K562 (cell line): Measurements from ENCODE around the gene RNF214. TPM values are rescaled to one million over a fixed set of nuclear protein-coding genes. Genes with fewer than 3 reads are reported as not detected.

Experiments
- BCL6 ChIP-seq: fragments of 250-450 bp; sonication (Bioruptor Pico); IDR thresholded peaks from 2 replicates; pipeline ENCODE4 v1.4.0; 2020
- BRF1 ChIP-seq: IDR thresholded peaks from 3 replicates; pipeline ENCODE4 v1.6.1; 2011; ENCODE audit warnings: borderline replicate concordance, mild to moderate bottlenecking; ENCODE audit not compliant: insufficient read length; ENCODE audit errors: extremely low read depth
- HDAC3 ChIP-seq: fragments of 450-650 bp; IDR thresholded peaks from 2 replicates; pipeline ENCODE4 v1.6.1; 2018; ENCODE audit warnings: borderline replicate concordance, mild to moderate bottlenecking, moderate library complexity; ENCODE audit not compliant: partially characterized antibody
- KLF13 ChIP-seq: fragments of 450-650 bp; IDR thresholded peaks from 2 replicates; pipeline ENCODE4 v1.6.1; 2016; ENCODE audit warnings: missing genetic modification characterization, low read depth, mild to moderate bottlenecking, missing compliant biosample characterization, moderate library complexity, borderline replicate concordance
- MAFK ChIP-seq: IDR thresholded peaks from 2 replicates; pipeline ENCODE4 v1.6.1; 2011; ENCODE audit warnings: low read length, improper control_type of control experiment
- NFRKB ChIP-seq: fragments of 450-650 bp; IDR thresholded peaks from 2 replicates; pipeline ENCODE4 v1.6.1; 2016; ENCODE audit warnings: low read depth
- NR4A1 ChIP-seq, 2 experiments: fragments of 250-450 bp in 1 of 2; fragments of 450-650 bp in 1 of 2; sonication (Bioruptor Pico) in 1 of 2; IDR thresholded peaks; 2 replicates each; pipeline versions ENCODE4 v1.4.0 to v1.6.1; 2016 to 2020; ENCODE audit warnings: mild to moderate bottlenecking in 2 of 2, missing compliant biosample characterization in 1 of 2, missing genetic modification characterization in 1 of 2, moderate library complexity in 1 of 2
- SP2 ChIP-seq: IDR thresholded peaks from 2 replicates; pipeline ENCODE4 v1.6.1; 2011; ENCODE audit warnings: mild to moderate bottlenecking, low read depth, low read length, moderate library complexity; ENCODE audit not compliant: poor library complexity, severe bottlenecking; ENCODE audit errors: extremely low read depth
- SRF ChIP-seq, 2 experiments: fragments of 250-450, 450-650 bp in 1 of 2; sonication (Bioruptor Pico) in 1 of 2; sonication (generic) in 1 of 2; formaldehyde crosslinking; IDR thresholded peaks; 2 replicates each; pipeline versions ENCODE4 v1.5.0 to v1.5.1; 2020 to 2022; ENCODE audit warnings: mild to moderate bottlenecking in 1 of 2, missing genetic modification reagents in 1 of 2
- TAF15 ChIP-seq: fragments of 200-400 bp; formaldehyde crosslinking; IDR thresholded peaks from 2 replicates; pipeline ENCODE4 v1.6.1; 2017; ENCODE audit warnings: mild to moderate bottlenecking, low read depth, low read length, moderate library complexity
- TEAD4 ChIP-seq, 2 experiments: sonication (generic) in 1 of 2; formaldehyde crosslinking in 1 of 2; IDR thresholded peaks; 2 replicates each; pipeline versions ENCODE4 v1.6.1 to v1.8.0; 2012 to 2022; ENCODE audit warnings: borderline replicate concordance in 1 of 2, inconsistent platforms in 1 of 2, low read length in 1 of 2, mild to moderate bottlenecking in 1 of 2, missing genetic modification reagents in 1 of 2
- ZNF445 ChIP-seq: fragments of 250-450 bp; sonication (Bioruptor Pico); IDR thresholded peaks from 2 replicates; pipeline ENCODE4 v1.4.0; 2020; ENCODE audit warnings: low read depth, mild to moderate bottlenecking, moderate library complexity
- ZNF449 ChIP-seq: fragments of 250-450 bp; sonication (Bioruptor Pico); IDR thresholded peaks from 2 replicates; pipeline ENCODE4 v1.8.0; 2022; ENCODE audit warnings: moderate library complexity, mild to moderate bottlenecking, inconsistent platforms
- ZNF507 ChIP-seq: conservative IDR thresholded peaks from 2 replicates; pipeline ENCODE4 v1.6.1; 2017; ENCODE audit warnings: missing genetic modification characterization, missing compliant biosample characterization
- polyA plus RNA-seq, 8 experiments: library from polyadenylated mRNA; depleted of rRNA in 4 of 8; stranded (reverse) in 5 of 8; unstranded in 3 of 8; fragments of >200 nt; fragmentation: Nextera tagmentation in 2 of 8; fragmentation: Illumina TruSeq in 1 of 8; extraction: Ambion mirVana in 2 of 8; extraction: Trizol in 1 of 8; gene quantifications; 2 replicates each; pipeline versions ENCODE4 v1.2.1 to v1.2.3, GENCODE V29; 2011 to 2014; ENCODE audit warnings: inconsistent platforms in 1 of 8, missing spikeins in 1 of 8
- total RNA-seq, 7 experiments: library from RNA; depleted of rRNA in 6 of 7; stranded (reverse); fragments of >200 nt in 6 of 7; fragmentation: Illumina TruSeq in 2 of 7; extraction: Trizol in 2 of 7; gene quantifications; 2 replicates each; pipeline versions ENCODE4 v1.2.1 to v1.2.3, GENCODE V29; 2011 to 2021; ENCODE audit warnings: low replicate concordance in 1 of 7
- TF ChIP-seq, protein P1 (sequence below): fragments of 250-450 bp; sonication (Bioruptor Pico); IDR thresholded peaks from 2 replicates; pipeline ENCODE4 v1.4.0; 2020; ENCODE audit warnings: mild to moderate bottlenecking, moderate library complexity
- TF ChIP-seq, protein P2 (sequence below), 2 experiments: fragments of 250-450 bp in 1 of 2; fragments of 450-650 bp in 1 of 2; sonication (Bioruptor Pico) in 1 of 2; IDR thresholded peaks; 2 replicates each; pipeline versions ENCODE4 v1.6.1 to v1.8.0; 2016 to 2021; ENCODE audit warnings: mild to moderate bottlenecking in 2 of 2, moderate library complexity in 2 of 2, missing compliant biosample characterization in 1 of 2, missing genetic modification characterization in 1 of 2
- TF ChIP-seq, protein P3 (sequence below), 2 experiments: IDR thresholded peaks; 2 replicates each; pipeline ENCODE4 v1.6.1; 2012; ENCODE audit warnings: improper control_type of control experiment in 2 of 2, low read depth in 2 of 2, low read length in 2 of 2, borderline replicate concordance in 1 of 2

Gene RNF214
- total and polyA plus RNA-seq, 9 of the 15 experiments (the other 6 are each of a cell fraction or from before 2014, with no cell fraction given): 6.6 to 24.8 (median 11.9) TPM

- TF ChIP-seq, protein P1, sequence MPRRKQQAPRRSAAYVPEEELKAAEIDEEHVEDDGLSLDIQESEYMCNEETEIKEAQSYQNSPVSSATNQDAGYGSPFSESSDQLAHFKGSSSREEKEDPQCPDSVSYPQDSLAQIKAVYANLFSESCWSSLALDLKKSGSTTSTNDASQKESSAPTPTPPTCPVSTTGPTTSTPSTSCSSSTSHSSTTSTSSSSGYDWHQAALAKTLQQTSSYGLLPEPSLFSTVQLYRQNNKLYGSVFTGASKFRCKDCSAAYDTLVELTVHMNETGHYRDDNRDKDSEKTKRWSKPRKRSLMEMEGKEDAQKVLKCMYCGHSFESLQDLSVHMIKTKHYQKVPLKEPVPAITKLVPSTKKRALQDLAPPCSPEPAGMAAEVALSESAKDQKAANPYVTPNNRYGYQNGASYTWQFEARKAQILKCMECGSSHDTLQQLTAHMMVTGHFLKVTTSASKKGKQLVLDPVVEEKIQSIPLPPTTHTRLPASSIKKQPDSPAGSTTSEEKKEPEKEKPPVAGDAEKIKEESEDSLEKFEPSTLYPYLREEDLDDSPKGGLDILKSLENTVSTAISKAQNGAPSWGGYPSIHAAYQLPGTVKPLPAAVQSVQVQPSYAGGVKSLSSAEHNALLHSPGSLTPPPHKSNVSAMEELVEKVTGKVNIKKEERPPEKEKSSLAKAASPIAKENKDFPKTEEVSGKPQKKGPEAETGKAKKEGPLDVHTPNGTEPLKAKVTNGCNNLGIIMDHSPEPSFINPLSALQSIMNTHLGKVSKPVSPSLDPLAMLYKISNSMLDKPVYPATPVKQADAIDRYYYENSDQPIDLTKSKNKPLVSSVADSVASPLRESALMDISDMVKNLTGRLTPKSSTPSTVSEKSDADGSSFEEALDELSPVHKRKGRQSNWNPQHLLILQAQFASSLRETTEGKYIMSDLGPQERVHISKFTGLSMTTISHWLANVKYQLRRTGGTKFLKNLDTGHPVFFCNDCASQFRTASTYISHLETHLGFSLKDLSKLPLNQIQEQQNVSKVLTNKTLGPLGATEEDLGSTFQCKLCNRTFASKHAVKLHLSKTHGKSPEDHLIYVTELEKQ: no peak
- no peak for TF ChIP-seq MAFK
- TF ChIP-seq, protein P2, sequence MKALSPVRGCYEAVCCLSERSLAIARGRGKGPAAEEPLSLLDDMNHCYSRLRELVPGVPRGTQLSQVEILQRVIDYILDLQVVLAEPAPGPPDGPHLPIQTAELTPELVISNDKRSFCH (CRISPR knock-in tag; IDR thresholded peaks at IDR 0.05): no peak
- TF ChIP-seq, protein P2 (tag; IDR thresholded peaks at IDR 0.05): no peak
- no peak for TF ChIP-seq BCL6 (CRISPR knock-in tag)
- no peak for TF ChIP-seq ZNF449 (CRISPR knock-in tag)
- no peak for TF ChIP-seq NFRKB
- no peak for TF ChIP-seq TAF15
- TF ChIP-seq, protein P3, sequence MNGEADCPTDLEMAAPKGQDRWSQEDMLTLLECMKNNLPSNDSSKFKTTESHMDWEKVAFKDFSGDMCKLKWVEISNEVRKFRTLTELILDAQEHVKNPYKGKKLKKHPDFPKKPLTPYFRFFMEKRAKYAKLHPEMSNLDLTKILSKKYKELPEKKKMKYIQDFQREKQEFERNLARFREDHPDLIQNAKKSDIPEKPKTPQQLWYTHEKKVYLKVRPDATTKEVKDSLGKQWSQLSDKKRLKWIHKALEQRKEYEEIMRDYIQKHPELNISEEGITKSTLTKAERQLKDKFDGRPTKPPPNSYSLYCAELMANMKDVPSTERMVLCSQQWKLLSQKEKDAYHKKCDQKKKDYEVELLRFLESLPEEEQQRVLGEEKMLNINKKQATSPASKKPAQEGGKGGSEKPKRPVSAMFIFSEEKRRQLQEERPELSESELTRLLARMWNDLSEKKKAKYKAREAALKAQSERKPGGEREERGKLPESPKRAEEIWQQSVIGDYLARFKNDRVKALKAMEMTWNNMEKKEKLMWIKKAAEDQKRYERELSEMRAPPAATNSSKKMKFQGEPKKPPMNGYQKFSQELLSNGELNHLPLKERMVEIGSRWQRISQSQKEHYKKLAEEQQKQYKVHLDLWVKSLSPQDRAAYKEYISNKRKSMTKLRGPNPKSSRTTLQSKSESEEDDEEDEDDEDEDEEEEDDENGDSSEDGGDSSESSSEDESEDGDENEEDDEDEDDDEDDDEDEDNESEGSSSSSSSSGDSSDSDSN (IDR thresholded peaks at IDR 0.05; ENCODE audit: borderline replicate concordance in 1 of 2, low read depth in 2 of 2, low read length in 2 of 2): no peak
- no peak for TF ChIP-seq HDAC3
- TF ChIP-seq SRF (CRISPR knock-in tag; IDR thresholded peaks at IDR 0.05): 0 out of 4 replicates have a peak, but pooled peaks of 1 of the 2 experiments have one; percentile 21
- peak; percentile 48 for TF ChIP-seq TEAD4 (IDR thresholded peaks at IDR 0.05; ENCODE audit: low read length)
- 0 out of 2 replicates have a peak, but pooled peaks have one; percentile 66 for TF ChIP-seq TEAD4 (CRISPR knock-in tag; IDR thresholded peaks at IDR 0.05; ENCODE audit: borderline replicate concordance)
- no peak for TF ChIP-seq KLF13
- no peak for TF ChIP-seq BRF1
- TF ChIP-seq ZNF445 (CRISPR knock-in tag): no peak
- TF ChIP-seq SP2: peak; percentile 82
- TF ChIP-seq NR4A1 (CRISPR knock-in tag; IDR thresholded peaks at IDR 0.05): no peak
- no peak for TF ChIP-seq NR4A1 (tag; IDR thresholded peaks at IDR 0.05)
- no peak for TF ChIP-seq ZNF507
Observed at GRCh38 chr11:117327567-117328374, 95.3 kb downstream of the RNF214 start, which contains the start of gene CEP164 (continued).
